GM10266 (cell line): ENCODE results near the gene MICU1.
"Not testable (repeated sequence)": the region's sequence is repeated elsewhere in the genome, so short reads cannot be mapped to it uniquely, and the experiment has no call there.

Experiments used
- DNase-seq: peaks from one replicate; pipeline ENCODE4 v3.0.0; 2012; ENCODE audit errors: extremely low spot score
- TF ChIP-seq, protein P1 (sequence below): IDR thresholded peaks from 2 replicates; pipeline ENCODE4 v1.5.1; 2012; ENCODE audit warnings: mild to moderate bottlenecking, low read depth; ENCODE audit not compliant: control insufficient read depth, insufficient read depth; ENCODE audit errors: missing control alignments

MICU1 gene

DNA sequence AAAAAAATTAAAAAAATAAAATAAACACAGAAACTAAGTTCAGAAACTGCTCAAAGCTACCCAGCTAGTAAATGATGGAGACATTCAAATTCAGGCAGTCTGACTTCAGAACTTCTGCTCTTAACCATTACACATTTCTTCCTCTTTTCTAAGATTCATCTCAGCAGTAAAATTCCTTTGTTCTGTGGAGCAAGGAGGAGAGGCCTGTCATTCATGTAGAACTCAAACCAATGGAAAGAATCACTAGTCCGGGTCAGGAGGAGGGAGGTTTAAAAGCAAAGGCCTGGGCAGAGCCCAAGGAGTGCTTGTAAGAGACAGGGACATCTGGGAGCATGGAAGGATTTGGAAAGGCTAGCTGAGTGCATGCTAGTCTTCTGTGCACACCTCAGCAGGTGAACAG is 233.3 kb downstream of the MICU1 start:
- no peak for DNase-seq
- TF ChIP-seq, protein P1, sequence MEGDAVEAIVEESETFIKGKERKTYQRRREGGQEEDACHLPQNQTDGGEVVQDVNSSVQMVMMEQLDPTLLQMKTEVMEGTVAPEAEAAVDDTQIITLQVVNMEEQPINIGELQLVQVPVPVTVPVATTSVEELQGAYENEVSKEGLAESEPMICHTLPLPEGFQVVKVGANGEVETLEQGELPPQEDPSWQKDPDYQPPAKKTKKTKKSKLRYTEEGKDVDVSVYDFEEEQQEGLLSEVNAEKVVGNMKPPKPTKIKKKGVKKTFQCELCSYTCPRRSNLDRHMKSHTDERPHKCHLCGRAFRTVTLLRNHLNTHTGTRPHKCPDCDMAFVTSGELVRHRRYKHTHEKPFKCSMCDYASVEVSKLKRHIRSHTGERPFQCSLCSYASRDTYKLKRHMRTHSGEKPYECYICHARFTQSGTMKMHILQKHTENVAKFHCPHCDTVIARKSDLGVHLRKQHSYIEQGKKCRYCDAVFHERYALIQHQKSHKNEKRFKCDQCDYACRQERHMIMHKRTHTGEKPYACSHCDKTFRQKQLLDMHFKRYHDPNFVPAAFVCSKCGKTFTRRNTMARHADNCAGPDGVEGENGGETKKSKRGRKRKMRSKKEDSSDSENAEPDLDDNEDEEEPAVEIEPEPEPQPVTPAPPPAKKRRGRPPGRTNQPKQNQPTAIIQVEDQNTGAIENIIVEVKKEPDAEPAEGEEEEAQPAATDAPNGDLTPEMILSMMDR, result no peak

DNA sequence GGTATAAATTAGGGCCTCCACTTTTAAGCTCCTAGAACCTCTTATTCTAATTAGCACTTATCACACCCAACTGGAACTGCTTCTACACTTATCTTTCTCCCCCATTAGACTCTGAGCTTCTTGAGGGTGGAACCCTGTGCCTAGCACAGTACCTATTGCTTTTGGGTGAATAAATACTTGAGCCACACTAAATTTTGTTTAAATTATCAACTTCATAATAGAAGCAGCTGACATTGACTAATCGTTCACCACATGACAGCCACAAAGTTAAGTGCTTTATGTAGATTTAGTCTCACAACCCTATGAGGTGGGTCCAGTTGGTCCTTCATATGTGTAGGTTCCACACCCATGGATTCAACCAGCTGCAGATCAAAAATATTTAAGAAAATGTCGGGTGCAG is 235.1 kb downstream of the MICU1 start:
- TF ChIP-seq, protein P1, result no peak
- DNase-seq, result no peak

DNA sequence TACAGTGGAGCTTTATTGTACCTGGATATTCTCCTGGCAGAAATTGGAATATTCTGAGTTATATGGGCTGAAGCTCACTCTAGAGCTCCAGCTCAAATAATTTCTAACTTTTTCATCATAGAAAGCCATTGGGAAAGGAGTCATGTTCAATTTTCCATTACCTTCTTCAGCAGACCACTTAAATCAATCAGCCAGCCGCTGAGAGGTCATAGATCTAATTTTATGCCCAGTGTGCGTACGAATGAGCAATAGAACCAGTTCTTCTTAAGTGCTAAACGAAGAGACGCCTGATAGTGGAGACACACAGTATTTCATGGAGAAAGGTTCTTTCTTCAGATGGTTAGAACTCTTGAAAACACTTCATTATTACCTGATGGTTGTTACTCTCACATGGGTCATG is 236.2 kb downstream of the MICU1 start:
- TF ChIP-seq, protein P1, result no peak
- DNase-seq, result no peak

DNA sequence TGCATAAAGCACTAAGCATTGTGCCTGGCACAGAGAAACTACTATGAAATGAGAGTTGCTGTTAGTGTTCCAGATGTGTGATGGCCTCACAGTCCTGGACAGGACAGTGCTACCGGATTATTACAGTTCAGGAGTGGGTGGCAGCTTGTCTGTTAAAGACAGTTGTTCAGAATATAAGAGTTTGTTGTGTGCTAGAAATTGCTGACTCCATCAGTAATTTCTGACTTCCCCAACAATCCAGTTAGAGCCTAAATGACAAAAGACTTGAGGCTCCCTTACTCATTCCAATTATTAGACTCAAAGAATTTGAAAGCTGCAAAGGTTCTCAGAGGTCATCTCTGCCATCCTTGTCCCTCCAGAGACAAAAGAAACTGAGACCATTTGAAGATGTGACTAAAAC is 236.9 kb downstream of the MICU1 start:
- DNase-seq, result no peak

DNA sequence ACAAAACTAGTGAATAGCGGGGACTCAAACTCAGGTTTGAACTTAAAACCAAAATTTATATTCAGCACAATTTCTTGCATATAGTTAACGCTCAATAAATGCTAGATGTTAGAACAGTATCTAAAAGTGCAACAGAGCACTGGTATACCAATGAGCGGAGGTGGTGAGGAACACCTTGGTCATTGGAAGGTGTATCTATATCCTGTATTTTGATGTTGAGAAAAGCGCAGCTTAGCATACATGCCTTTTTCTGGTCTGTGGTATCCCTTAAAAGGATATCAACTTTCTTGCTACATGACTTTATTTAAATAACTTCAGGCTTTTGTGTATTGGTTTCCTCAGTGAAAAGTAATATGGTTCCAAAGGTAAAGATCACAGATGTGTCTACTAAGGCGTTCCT is 237.8 kb downstream of the MICU1 start:
- TF ChIP-seq, protein P1, result no peak
- DNase-seq, result no peak

More for the DNA sequence above, 236.9 kb downstream of the MICU1 start:
- TF ChIP-seq, protein P1, result no peak

DNA sequence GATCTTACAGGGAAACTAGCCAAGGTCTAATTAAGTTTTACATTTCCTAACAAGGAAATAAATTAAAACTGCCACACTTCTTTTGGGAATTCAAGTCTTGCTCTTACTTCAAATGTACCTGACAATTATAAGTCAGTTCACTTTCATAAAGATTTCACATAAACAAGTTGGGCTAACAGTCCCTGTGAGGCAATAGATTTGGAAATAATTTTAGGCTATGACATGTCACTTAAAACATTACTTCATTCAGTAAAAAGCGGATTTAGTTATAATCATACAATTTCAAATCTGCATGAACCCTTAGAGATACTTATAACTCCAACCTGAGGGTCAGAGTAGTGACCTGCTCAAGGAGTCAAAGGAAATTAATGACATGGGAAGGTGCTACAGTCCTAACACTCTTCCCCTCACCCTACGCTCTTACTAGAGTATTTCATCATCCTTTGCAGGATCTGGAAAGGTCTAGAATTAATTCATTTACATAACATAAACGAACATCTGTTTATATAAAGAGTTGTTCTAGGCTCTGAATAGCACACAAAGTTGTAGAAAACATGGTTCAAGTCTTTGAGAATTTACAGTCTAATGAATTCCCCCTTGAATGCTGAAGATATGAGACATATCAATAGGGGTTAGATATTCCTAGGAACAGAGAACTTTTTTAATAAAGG is 238.8 kb downstream of the MICU1 start:
- TF ChIP-seq, protein P1, result no peak
- no peak for DNase-seq

DNA sequence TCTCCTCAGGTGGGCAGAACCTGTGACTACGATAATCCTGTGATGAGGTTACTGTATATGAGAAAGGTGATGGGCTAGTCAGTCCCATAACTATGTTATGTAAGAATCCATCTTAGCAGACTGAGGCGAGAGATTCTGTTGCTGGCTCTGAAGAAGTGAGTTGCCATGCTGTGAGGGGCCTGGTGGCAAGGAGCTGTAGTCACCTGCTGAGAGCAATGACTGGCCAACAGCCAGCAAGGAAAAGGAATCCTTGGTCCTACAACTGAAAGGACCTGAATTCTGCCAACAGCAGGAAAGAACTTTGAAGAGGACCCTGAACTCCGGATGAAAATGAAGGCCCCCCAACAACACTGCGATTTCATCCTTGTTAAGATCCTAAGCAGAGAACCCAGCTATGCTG is 240.2 kb downstream of the MICU1 start:
- DNase-seq, result no peak
- TF ChIP-seq, protein P1, result no peak

DNA sequence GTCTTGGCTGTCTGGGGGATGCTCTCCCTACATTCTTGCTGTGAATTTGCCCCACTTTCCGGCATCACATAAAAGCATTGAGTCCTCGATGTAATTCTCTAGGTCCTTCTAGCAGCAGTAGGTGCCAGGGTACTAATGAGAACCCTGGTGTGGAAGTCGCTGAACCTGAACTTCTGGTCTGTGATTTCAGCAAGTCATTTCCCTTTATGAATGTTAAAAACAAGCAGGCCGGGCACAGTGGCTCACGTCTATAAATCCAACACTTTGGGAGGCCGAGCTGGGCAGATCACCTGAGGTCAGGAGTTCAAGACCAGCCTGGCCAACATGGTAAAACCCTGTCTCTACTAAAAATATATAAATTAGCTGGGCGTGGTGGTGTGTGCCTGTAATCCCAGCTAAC is 240.9 kb downstream of the MICU1 start:
- DNase-seq, result not testable (repeated sequence)
